GM12878 (cell line): ENCODE results near the gene SLC35A2.

ENCODE experiments used
- BCL11A ChIP-seq: IDR thresholded peaks from 2 replicates; pipeline ENCODE4 v1.6.1; 2011; ENCODE audit warnings: low read depth, low read length
- HCFC1 ChIP-seq: fragments of 150-350 bp; IDR thresholded peaks from 2 replicates; pipeline ENCODE4 v1.6.1; 2014; ENCODE audit warnings: low read length
- IRF4 ChIP-seq: IDR thresholded peaks from 2 replicates; pipeline ENCODE4 v1.6.1; 2011; ENCODE audit warnings: low read depth, low read length
- LARP7 ChIP-seq: fragments of 450-650 bp; IDR thresholded peaks from 2 replicates; pipeline ENCODE4 v1.6.1; 2017; ENCODE audit warnings: mild to moderate bottlenecking
- NRF1 ChIP-seq: conservative IDR thresholded peaks from 2 replicates; pipeline ENCODE4 v1.6.1; 2011; ENCODE audit warnings: mild to moderate bottlenecking, low read depth, low read length, improper control_type of control experiment
- POLR2A ChIP-seq: IDR thresholded peaks from 2 replicates; pipeline ENCODE4 v1.6.1; 2011; ENCODE audit warnings: low read depth, mild to moderate bottlenecking, low read length
- TAF1 ChIP-seq: IDR thresholded peaks from 2 replicates; pipeline ENCODE4 v1.6.1; 2011; ENCODE audit warnings: mild to moderate bottlenecking, low read depth, low read length, borderline replicate concordance
- TF ChIP-seq, protein P1 (sequence below), 3 experiments: IDR thresholded peaks in 2 of 3; conservative IDR thresholded peaks in 1 of 3; 2 replicates each; pipeline ENCODE4 v1.5.1; 2011; ENCODE audit warnings: low read depth in 3 of 3, low read length in 3 of 3, mild to moderate bottlenecking in 3 of 3, control low read depth in 2 of 3, moderate library complexity in 2 of 3, inconsistent platforms in 1 of 3, mixed read lengths in 1 of 3; ENCODE audit not compliant: control insufficient read depth in 2 of 3, insufficient read depth in 1 of 3; ENCODE audit errors: extremely low read depth in 1 of 3
- TF ChIP-seq, protein P2 (sequence below): IDR thresholded peaks from 2 replicates; pipeline ENCODE4 v1.6.1; 2011; ENCODE audit warnings: borderline replicate concordance, low read depth, mild to moderate bottlenecking, moderate library complexity, mixed read lengths, low read length; ENCODE audit not compliant: insufficient read depth; ENCODE audit errors: extremely low read length

DNA sequence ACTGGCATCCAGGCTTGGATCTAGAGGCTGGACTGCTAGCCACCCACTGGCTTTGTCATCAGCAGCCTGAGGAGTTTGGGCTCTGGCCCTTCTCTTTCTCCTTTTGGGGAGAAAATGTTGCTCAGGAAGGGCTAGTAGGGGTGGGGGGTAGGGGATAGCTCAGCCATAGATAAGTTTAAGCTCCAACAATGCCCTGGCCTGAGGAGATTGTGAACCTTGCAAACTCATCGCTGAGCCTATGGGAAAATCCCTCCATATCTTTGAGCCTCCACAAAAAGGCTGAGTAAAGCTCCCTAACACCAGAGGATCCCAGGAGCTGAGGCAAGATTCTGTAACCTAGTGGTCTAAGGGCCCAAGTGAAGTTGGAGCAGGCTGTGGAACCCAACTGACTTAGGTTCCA is 37.1 kb upstream of the SLC35A2 start:
- TF ChIP-seq TAF1 = no peak
- TF ChIP-seq, protein P1, sequence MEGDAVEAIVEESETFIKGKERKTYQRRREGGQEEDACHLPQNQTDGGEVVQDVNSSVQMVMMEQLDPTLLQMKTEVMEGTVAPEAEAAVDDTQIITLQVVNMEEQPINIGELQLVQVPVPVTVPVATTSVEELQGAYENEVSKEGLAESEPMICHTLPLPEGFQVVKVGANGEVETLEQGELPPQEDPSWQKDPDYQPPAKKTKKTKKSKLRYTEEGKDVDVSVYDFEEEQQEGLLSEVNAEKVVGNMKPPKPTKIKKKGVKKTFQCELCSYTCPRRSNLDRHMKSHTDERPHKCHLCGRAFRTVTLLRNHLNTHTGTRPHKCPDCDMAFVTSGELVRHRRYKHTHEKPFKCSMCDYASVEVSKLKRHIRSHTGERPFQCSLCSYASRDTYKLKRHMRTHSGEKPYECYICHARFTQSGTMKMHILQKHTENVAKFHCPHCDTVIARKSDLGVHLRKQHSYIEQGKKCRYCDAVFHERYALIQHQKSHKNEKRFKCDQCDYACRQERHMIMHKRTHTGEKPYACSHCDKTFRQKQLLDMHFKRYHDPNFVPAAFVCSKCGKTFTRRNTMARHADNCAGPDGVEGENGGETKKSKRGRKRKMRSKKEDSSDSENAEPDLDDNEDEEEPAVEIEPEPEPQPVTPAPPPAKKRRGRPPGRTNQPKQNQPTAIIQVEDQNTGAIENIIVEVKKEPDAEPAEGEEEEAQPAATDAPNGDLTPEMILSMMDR (IDR thresholded peaks at IDR 0.05 in 2 of 3, conservative IDR thresholded peaks at IDR 0.05 in 1 of 3; ENCODE audit: control insufficient read depth in 2 of 3, extremely low read depth in 1 of 3, insufficient read depth in 1 of 3, low read depth in 3 of 3, low read length in 3 of 3) = no peak
- TF ChIP-seq POLR2A = no peak
- TF ChIP-seq, protein P2, sequence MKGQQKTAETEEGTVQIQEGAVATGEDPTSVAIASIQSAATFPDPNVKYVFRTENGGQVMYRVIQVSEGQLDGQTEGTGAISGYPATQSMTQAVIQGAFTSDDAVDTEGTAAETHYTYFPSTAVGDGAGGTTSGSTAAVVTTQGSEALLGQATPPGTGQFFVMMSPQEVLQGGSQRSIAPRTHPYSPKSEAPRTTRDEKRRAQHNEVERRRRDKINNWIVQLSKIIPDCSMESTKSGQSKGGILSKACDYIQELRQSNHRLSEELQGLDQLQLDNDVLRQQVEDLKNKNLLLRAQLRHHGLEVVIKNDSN = no peak
- no peak for TF ChIP-seq NRF1
- TF ChIP-seq LARP7 = no peak
- no peak for TF ChIP-seq IRF4
- no peak for TF ChIP-seq BCL11A
- TF ChIP-seq HCFC1 = no peak
